Mesangial cell (primary cell): Measurements from ENCODE around the gene GCH1. TPM values are rescaled to one million over a fixed set of nuclear protein-coding genes. Genes with fewer than 3 reads are reported as not detected.

ENCODE experiments used
- total RNA-seq: library from RNA; depleted of rRNA; stranded (reverse); fragments of >200 nt; gene quantifications from 2 replicates; pipeline ENCODE4 v1.2.3, GENCODE V29; 2015

Gene GCH1
- 2.4 and 6.8 TPM in 2 replicates for total RNA-seq

GRCh38 chr14:54902521-54903420, at the start of gene GCH1:
Gene GCH1, minus strand, starts transcription at chr14:54902826. Its CDS starts 163 bp downstream, at chr14:54902663.

Other genes starting within 250 kb of the GCH1 start
- 2.4 and 13.5 TPM in 2 replicates for gene WDHD1, start 124.3 kb upstream of the GCH1 start, total RNA-seq
- 7.7 and 8.0 TPM in 2 replicates for gene SOCS4, start 124.4 kb upstream of the GCH1 start, total RNA-seq
- gene MAPK1IP1L, start 148.8 kb upstream of the GCH1 start, total RNA-seq, result 93.0 and 124 TPM in 2 replicates
- gene LGALS3, start 226.4 kb upstream of the GCH1 start, total RNA-seq, result 51.3 and 187 TPM in 2 replicates